ENCODE data around the gene RPTN. TPM values are rescaled to one million over a fixed set of nuclear protein-coding genes. Genes with fewer than 3 reads are reported as not detected.

RPTN gene, protein sequence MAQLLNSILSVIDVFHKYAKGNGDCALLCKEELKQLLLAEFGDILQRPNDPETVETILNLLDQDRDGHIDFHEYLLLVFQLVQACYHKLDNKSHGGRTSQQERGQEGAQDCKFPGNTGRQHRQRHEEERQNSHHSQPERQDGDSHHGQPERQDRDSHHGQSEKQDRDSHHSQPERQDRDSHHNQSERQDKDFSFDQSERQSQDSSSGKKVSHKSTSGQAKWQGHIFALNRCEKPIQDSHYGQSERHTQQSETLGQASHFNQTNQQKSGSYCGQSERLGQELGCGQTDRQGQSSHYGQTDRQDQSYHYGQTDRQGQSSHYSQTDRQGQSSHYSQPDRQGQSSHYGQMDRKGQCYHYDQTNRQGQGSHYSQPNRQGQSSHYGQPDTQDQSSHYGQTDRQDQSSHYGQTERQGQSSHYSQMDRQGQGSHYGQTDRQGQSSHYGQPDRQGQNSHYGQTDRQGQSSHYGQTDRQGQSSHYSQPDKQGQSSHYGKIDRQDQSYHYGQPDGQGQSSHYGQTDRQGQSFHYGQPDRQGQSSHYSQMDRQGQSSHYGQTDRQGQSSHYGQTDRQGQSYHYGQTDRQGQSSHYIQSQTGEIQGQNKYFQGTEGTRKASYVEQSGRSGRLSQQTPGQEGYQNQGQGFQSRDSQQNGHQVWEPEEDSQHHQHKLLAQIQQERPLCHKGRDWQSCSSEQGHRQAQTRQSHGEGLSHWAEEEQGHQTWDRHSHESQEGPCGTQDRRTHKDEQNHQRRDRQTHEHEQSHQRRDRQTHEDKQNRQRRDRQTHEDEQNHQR
- total RNA-seq (2022): not detected in 2 replicates
- not detected for Bru-seq, nascent RNA
- BruChase-seq, experiment 1, labeled RNA remaining after a 6-hour chase: not detected
- not detected for BruChase-seq, experiment 2, labeled RNA remaining after a 2-hour chase
- long read RNA-seq: 0 reads

DNA sequence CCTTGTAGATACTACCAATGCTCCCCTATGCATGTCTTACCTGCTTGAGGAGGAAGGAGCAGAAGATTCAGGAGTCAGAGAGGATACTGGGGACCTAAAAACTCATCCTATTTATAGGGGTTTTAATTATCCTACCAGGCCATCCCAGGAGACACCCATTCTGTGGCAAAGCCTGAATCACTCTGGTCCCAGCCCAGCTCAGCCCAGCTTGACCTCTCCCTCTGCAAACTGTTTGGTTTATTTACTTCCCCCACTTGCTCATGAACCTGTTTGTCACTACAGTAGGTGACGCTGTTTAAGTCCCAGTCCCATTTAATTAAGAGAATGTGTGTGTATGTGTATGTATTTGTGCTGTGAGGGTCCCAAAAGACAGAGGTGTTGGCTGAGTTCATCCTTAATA lies at the start of gene RPTN:
RPTN (minus strand) TSS at position 85 of the 400 bp plus-strand sequence. CDS start 1,339 bp downstream, outside the sequence.
- Mint-ChIP-seq H3K9me3 (ENCODE audit: low read depth, unreplicated experiment) (peaks cover 5% of the 10 kb centered on the region), H3K4me3 (ENCODE audit: low read depth, unreplicated experiment) (no peak within 1 kb of the TSS), H3K27me3 (ENCODE audit: unreplicated experiment) (peaks cover 40% of the 10 kb centered on the region), H3K36me3 (ENCODE audit: insufficient read depth, unreplicated experiment) (no peaks in the 10 kb centered on the region), H3K27ac (ENCODE audit: unreplicated experiment) (no peak within 1 kb of the TSS), H3K4me1 (ENCODE audit: low read depth, unreplicated experiment) (no peaks in the 10 kb centered on the region)
- CTCF ChIA-PET: no interaction called here
- TF ChIP-seq, protein P1, sequence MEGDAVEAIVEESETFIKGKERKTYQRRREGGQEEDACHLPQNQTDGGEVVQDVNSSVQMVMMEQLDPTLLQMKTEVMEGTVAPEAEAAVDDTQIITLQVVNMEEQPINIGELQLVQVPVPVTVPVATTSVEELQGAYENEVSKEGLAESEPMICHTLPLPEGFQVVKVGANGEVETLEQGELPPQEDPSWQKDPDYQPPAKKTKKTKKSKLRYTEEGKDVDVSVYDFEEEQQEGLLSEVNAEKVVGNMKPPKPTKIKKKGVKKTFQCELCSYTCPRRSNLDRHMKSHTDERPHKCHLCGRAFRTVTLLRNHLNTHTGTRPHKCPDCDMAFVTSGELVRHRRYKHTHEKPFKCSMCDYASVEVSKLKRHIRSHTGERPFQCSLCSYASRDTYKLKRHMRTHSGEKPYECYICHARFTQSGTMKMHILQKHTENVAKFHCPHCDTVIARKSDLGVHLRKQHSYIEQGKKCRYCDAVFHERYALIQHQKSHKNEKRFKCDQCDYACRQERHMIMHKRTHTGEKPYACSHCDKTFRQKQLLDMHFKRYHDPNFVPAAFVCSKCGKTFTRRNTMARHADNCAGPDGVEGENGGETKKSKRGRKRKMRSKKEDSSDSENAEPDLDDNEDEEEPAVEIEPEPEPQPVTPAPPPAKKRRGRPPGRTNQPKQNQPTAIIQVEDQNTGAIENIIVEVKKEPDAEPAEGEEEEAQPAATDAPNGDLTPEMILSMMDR (IDR thresholded peaks at IDR 0.05; ENCODE audit: unreplicated experiment): no peak
- BruUV-seq (replicated peaks): no TSS peak
- DNase-seq: no peak
- intact Hi-C loops (cut with micrococcal nuclease; ENCODE audit: unreplicated experiment): no loop called here

DNA sequence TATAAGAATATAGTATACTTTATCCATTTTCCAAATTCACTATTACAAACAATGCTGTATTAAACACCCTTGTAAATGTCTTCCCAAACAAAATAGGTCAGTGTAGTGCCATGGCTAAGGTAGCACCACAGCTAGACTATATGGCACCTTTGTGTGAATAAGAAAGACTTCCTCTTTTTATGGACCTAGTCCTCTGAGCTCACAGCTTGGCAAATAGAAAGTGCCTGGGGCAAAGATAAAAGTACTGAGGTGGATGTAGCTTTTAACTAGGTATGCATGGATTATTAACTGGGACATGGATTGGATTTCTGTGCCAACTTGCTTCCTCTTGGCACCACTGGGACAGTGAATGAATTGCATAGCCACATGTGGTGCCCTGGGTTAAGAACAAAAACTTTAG lies 40.0 kb upstream of the RPTN start:
- peaks cover 60% of the 10 kb centered on the region for H3K27me3 Mint-ChIP-seq (ENCODE audit: unreplicated experiment)
- TF ChIP-seq, protein P1 (IDR thresholded peaks at IDR 0.05; ENCODE audit: unreplicated experiment): no peak
- no peak overlapping the region for H3K27ac Mint-ChIP-seq (ENCODE audit: unreplicated experiment)
- no TSS peak for BruUV-seq (replicated peaks)
- no peak overlapping the region for H3K4me3 Mint-ChIP-seq (ENCODE audit: low read depth, unreplicated experiment)
- H3K9me3 Mint-ChIP-seq (ENCODE audit: low read depth, unreplicated experiment): no peaks in the 10 kb centered on the region
- H3K4me1 Mint-ChIP-seq (ENCODE audit: low read depth, unreplicated experiment): no peaks in the 10 kb centered on the region
- no peaks in the 10 kb centered on the region for H3K36me3 Mint-ChIP-seq (ENCODE audit: insufficient read depth, unreplicated experiment)
- no peak for DNase-seq
- CTCF ChIA-PET: no interaction called here
- intact Hi-C loops (cut with micrococcal nuclease; ENCODE audit: unreplicated experiment): no loop called here

DNA sequence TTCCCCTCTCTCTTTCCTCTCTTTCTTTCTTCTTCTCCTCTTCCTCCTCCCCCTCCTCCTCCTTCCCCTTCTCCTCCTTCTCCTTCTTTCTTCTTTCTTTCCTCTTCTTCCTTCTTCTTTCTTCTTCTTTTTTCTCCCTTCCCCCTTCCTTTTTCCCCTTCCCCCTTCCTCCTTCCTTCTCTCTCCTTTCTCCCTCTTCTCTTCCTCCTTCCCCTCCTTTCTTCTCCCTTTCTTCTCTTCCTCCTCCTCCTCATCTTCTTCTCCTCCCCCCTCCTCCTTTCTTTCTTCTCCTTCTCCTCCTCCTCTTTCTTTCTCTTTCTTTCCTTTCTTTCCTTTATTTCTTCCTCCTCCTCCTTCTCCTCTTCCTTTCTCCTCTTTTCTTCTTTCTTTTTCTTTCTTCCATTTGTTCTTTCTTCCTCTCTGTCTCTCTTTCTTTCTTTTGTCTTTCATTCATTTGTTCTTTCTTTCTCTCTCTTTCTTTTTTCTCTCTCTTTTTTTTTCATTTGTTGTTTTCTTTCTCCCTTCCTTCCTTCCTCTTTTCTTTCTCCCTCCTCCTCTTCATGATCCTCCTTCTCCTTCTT lies 38.4 kb upstream of the RPTN start:
- CTCF ChIA-PET: interaction anchor here (0.6 to 1.1 kb wide), 3 partner anchors 9 to 410 kb away, joined by 3 to 4 read pairs (median 3); no protein-coding TSS in a partner anchor
- intact Hi-C loops (cut with micrococcal nuclease; ENCODE audit: unreplicated experiment): no loop called here
- H3K27me3 Mint-ChIP-seq (ENCODE audit: unreplicated experiment): peaks cover 57% of the 10 kb centered on the region

DNA sequence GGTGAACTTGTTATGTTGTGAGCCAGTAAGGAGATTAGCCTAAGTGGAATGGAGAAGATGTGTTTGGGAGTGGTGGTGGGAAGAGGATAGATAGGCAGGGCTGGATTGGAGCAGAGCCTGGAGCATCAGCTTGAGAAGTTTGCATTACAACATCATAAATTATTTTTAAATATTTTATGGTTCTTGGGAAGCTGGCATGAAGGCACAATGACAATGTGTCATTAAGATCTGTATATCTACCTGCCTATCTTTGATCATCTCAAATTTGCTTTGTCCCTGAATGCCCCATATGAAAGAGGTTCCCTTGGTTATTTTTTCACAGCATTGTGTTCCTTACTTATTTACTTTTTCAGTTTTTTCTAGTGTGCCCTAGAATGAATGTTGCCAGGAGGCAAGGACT lies 32.7 kb upstream of the RPTN start:
- Mint-ChIP-seq H3K4me3 (ENCODE audit: low read depth, unreplicated experiment) (no peak overlapping the region), H3K27me3 (ENCODE audit: unreplicated experiment) (peaks cover 55% of the 10 kb centered on the region), H3K36me3 (ENCODE audit: insufficient read depth, unreplicated experiment) (peaks cover 8% of the 10 kb centered on the region), H3K4me1 (ENCODE audit: low read depth, unreplicated experiment) (peaks cover 17% of the 10 kb centered on the region), H3K27ac (ENCODE audit: unreplicated experiment) (no peak overlapping the region), H3K9me3 (ENCODE audit: low read depth, unreplicated experiment) (no peaks in the 10 kb centered on the region)
- intact Hi-C loops (cut with micrococcal nuclease; ENCODE audit: unreplicated experiment): loop anchor here (5.0 kb wide), 1 partner anchor 201 kb away; no protein-coding TSS in a partner anchor
- no peak for DNase-seq
- no TSS peak for BruUV-seq (replicated peaks)
- TF ChIP-seq, protein P1 (IDR thresholded peaks at IDR 0.05; ENCODE audit: unreplicated experiment): no peak
- CTCF ChIA-PET: interaction anchor here (1.8 kb wide), 1 partner anchor 267 kb away, joined by 11 read pairs; no protein-coding TSS in a partner anchor

More for the DNA sequence above, 38.4 kb upstream of the RPTN start:
- no peaks in the 10 kb centered on the region for H3K4me1 Mint-ChIP-seq (ENCODE audit: low read depth, unreplicated experiment)
- H3K9me3 Mint-ChIP-seq (ENCODE audit: low read depth, unreplicated experiment): no peaks in the 10 kb centered on the region
- DNase-seq: no peak
- TF ChIP-seq, protein P1 (IDR thresholded peaks at IDR 0.05; ENCODE audit: unreplicated experiment): no peak
- H3K4me3 Mint-ChIP-seq (ENCODE audit: low read depth, unreplicated experiment): no peak overlapping the region
- H3K36me3 Mint-ChIP-seq (ENCODE audit: insufficient read depth, unreplicated experiment): no peaks in the 10 kb centered on the region
- BruUV-seq (replicated peaks): no TSS peak
- H3K27ac Mint-ChIP-seq (ENCODE audit: unreplicated experiment): no peak overlapping the region
